GM23338 (cell line): ENCODE results near the gene MAGEA2. TPM values are rescaled to one million over a fixed set of nuclear protein-coding genes. Genes with fewer than 3 reads are reported as not detected.
"Not testable (repeated sequence)": the region's sequence is repeated elsewhere in the genome, so short reads cannot be mapped to it uniquely, and the experiment has no call there.

Experiments used
- ATAC-seq: fragments of 200-7000 bp; cut with Tn5 transposase; 3 replicates; pipeline ENCODE4 v1.9.1; 2020
- DNase-seq: peaks from one replicate; pipeline ENCODE4 v3.0.0-alpha.2; 2015; ENCODE audit warnings: low spot score
- H2AFZ ChIP-seq: fragments of 200-600 bp; sonication (generic); 2 replicates; pipeline ENCODE4 v1.8.0; 2016; ENCODE audit warnings: antibody characterized with exemption, mild to moderate bottlenecking, moderate library complexity
- H3F3A ChIP-seq: fragments of 200-600 bp; sonication (generic); replicated peaks from 2 replicates; pipeline ENCODE4 v1.8.0; 2017; ENCODE audit warnings: antibody characterized with exemption, mixed run types, low read depth
- H3K27ac ChIP-seq: fragments of 200-600 bp; sonication (generic); 2 replicates; pipeline ENCODE4 v1.6.1; 2016; ENCODE audit warnings: low read depth
- H3K27me3 ChIP-seq: fragments of 200-600 bp; sonication (generic); 2 replicates; pipeline ENCODE4 v1.8.0; 2016; ENCODE audit warnings: mild to moderate bottlenecking, mixed run types, moderate library complexity; ENCODE audit not compliant: insufficient read depth
- H3K36me3 ChIP-seq: fragments of 200-600 bp; sonication (generic); 2 replicates; pipeline ENCODE4 v1.8.0; 2016; ENCODE audit warnings: mild to moderate bottlenecking; ENCODE audit not compliant: insufficient read depth
- H3K4me1 ChIP-seq: fragments of 200-600 bp; sonication (generic); 2 replicates; pipeline ENCODE4 v1.8.0; 2016; ENCODE audit warnings: mild to moderate bottlenecking, moderate library complexity; ENCODE audit not compliant: insufficient read depth
- H3K4me2 ChIP-seq: fragments of 200-600 bp; sonication (generic); 2 replicates; pipeline ENCODE4 v1.7.1; 2017; ENCODE audit warnings: mixed run types
- H3K4me3 ChIP-seq: fragments of 200-600 bp; sonication (generic); 2 replicates; pipeline ENCODE4 v1.6.1; 2016; ENCODE audit warnings: mixed run types
- H3K79me2 ChIP-seq: fragments of 200-600 bp; sonication (generic); replicated peaks from 2 replicates; pipeline ENCODE4 v1.8.0; 2017; ENCODE audit warnings: mild to moderate bottlenecking; ENCODE audit not compliant: insufficient read depth
- H3K9me2 ChIP-seq: fragments of 200-600 bp; sonication (generic); 2 replicates; pipeline ENCODE4 v1.8.0; 2017; ENCODE audit not compliant: insufficient read depth
- H4K20me1 ChIP-seq: fragments of 200-600 bp; sonication (generic); replicated peaks from 2 replicates; pipeline ENCODE4 v1.8.0; 2017; ENCODE audit warnings: mild to moderate bottlenecking; ENCODE audit not compliant: insufficient read depth
- H3K27ac Mint-ChIP-seq: 2 replicates; pipeline ENCODE4 v1.8.0; 2020; ENCODE audit warnings: inconsistent platforms, mild to moderate bottlenecking, moderate library complexity, mixed read lengths
- H3K27me3 Mint-ChIP-seq: 3 replicates; pipeline ENCODE4 v1.8.0; 2022; ENCODE audit warnings: low read depth, mild to moderate bottlenecking, moderate library complexity, mixed read lengths, inconsistent platforms; ENCODE audit not compliant: insufficient read depth, poor library complexity
- H3K36me3 Mint-ChIP-seq: 3 replicates; pipeline ENCODE4 v1.8.0; 2021; ENCODE audit warnings: low read depth, mild to moderate bottlenecking, inconsistent platforms, moderate library complexity, mixed read lengths
- H3K4me1 Mint-ChIP-seq: 3 replicates; pipeline ENCODE4 v1.8.0; 2020; ENCODE audit warnings: mild to moderate bottlenecking, inconsistent platforms, mixed read lengths
- H3K4me3 Mint-ChIP-seq: 3 replicates; pipeline ENCODE4 v1.8.0; 2021; ENCODE audit warnings: moderate library complexity, mild to moderate bottlenecking, inconsistent platforms, mixed read lengths
- H3K9me3 Mint-ChIP-seq: 3 replicates; pipeline ENCODE4 v1.8.0; 2020; ENCODE audit warnings: moderate library complexity, mild to moderate bottlenecking, inconsistent platforms, mixed read lengths
- polyA plus RNA-seq: library from polyadenylated mRNA; unstranded; fragments of >200 nt; fragmentation: Nextera tagmentation; extraction: Ambion mirVana; gene quantifications from 2 replicates; pipeline ENCODE4 v1.2.1, GENCODE V29; 2016
- total RNA-seq: library from RNA; depleted of rRNA; stranded (reverse); fragments of >200 nt; shearing (Covaris generic); gene quantifications from 2 replicates; pipeline ENCODE4 v1.2.3, GENCODE V29; 2014
- TF ChIP-seq, protein P1 (sequence below): fragments of 250-450 bp; sonication (Bioruptor Pico); IDR thresholded peaks from 2 replicates; pipeline ENCODE4 v1.5.0; 2020; ENCODE audit warnings: mild to moderate bottlenecking, moderate library complexity
- TF ChIP-seq, protein P2 (sequence below): IDR thresholded peaks from 2 replicates; pipeline ENCODE4 v1.6.1; 2016; ENCODE audit warnings: antibody characterized with exemption
- TF ChIP-seq, protein P3 (sequence below), 2 experiments: fragments of 200-600 bp in 1 of 2; sonication (generic) in 1 of 2; conservative IDR thresholded peaks; 2 replicates each; pipeline versions ENCODE4 v1.5.1 to v1.6.1; 2016 to 2017; ENCODE audit warnings: antibody characterized with exemption in 2 of 2, low read depth in 2 of 2, mild to moderate bottlenecking in 2 of 2, moderate library complexity in 1 of 2
- TF ChIP-seq, protein P4 (sequence below): IDR thresholded peaks from one replicate; pipeline ENCODE4 v1.6.1; 2018; ENCODE audit warnings: antibody characterized with exemption; ENCODE audit not compliant: unreplicated experiment

MAGEA2 gene
- total and polyA plus RNA-seq, 2 experiments from 2014 or later: 1.5 to 5.5 TPM

DNA sequence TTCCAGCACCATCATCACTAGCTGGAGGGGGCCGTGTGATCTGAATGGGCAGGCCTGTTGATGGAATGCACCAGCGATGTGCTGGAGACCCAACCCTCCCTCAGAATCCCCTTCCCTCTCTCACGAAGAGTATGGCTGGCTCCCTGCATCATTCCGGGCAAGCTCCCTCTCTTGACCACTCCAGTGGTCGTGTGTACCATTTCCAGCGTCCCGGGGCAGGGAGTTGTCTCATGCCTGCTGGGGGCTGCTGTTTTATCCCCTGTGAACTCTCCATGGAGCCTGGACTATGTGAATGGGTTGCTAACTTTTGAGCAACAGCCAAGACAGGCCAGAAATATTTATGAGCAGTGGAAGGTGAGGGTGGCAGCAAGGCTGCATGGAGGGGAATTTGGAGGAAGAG lies 28.2 kb downstream of the MAGEA2 start (continued):
- TF ChIP-seq, protein P1, sequence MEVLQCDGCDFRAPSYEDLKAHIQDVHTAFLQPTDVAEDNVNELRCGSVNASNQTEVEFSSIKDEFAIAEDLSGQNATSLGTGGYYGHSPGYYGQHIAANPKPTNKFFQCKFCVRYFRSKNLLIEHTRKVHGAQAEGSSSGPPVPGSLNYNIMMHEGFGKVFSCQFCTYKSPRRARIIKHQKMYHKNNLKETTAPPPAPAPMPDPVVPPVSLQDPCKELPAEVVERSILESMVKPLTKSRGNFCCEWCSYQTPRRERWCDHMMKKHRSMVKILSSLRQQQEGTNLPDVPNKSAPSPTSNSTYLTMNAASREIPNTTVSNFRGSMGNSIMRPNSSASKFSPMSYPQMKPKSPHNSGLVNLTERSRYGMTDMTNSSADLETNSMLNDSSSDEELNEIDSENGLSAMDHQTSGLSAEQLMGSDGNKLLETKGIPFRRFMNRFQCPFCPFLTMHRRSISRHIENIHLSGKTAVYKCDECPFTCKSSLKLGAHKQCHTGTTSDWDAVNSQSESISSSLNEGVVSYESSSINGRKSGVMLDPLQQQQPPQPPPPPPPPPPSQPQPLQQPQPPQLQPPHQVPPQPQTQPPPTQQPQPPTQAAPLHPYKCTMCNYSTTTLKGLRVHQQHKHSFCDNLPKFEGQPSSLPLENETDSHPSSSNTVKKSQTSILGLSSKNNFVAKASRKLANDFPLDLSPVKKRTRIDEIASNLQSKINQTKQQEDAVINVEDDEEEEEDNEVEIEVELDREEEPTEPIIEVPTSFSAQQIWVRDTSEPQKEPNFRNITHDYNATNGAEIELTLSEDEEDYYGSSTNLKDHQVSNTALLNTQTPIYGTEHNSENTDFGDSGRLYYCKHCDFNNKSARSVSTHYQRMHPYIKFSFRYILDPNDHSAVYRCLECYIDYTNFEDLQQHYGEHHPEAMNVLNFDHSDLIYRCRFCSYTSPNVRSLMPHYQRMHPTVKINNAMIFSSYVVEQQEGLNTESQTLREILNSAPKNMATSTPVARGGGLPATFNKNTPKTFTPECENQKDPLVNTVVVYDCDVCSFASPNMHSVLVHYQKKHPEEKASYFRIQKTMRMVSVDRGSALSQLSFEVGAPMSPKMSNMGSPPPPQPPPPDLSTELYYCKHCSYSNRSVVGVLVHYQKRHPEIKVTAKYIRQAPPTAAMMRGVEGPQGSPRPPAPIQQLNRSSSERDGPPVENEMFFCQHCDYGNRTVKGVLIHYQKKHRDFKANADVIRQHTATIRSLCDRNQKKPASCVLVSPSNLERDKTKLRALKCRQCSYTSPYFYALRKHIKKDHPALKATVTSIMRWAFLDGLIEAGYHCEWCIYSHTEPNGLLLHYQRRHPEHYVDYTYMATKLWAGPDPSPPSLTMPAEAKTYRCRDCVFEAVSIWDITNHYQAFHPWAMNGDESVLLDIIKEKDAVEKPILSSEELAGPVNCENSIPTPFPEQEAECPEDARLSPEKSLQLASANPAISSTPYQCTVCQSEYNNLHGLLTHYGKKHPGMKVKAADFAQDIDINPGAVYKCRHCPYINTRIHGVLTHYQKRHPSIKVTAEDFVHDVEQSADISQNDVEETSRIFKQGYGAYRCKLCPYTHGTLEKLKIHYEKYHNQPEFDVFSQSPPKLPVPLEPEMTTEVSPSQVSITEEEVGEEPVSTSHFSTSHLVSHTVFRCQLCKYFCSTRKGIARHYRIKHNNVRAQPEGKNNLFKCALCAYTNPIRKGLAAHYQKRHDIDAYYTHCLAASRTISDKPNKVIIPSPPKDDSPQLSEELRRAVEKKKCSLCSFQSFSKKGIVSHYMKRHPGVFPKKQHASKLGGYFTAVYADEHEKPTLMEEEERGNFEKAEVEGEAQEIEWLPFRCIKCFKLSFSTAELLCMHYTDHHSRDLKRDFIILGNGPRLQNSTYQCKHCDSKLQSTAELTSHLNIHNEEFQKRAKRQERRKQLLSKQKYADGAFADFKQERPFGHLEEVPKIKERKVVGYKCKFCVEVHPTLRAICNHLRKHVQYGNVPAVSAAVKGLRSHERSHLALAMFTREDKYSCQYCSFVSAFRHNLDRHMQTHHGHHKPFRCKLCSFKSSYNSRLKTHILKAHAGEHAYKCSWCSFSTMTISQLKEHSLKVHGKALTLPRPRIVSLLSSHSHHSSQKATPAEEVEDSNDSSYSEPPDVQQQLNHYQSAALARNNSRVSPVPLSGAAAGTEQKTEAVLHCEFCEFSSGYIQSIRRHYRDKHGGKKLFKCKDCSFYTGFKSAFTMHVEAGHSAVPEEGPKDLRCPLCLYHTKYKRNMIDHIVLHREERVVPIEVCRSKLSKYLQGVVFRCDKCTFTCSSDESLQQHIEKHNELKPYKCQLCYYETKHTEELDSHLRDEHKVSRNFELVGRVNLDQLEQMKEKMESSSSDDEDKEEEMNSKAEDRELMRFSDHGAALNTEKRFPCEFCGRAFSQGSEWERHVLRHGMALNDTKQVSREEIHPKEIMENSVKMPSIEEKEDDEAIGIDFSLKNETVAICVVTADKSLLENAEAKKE (CRISPR knock-in tag): no peak
- TF ChIP-seq, protein P2, sequence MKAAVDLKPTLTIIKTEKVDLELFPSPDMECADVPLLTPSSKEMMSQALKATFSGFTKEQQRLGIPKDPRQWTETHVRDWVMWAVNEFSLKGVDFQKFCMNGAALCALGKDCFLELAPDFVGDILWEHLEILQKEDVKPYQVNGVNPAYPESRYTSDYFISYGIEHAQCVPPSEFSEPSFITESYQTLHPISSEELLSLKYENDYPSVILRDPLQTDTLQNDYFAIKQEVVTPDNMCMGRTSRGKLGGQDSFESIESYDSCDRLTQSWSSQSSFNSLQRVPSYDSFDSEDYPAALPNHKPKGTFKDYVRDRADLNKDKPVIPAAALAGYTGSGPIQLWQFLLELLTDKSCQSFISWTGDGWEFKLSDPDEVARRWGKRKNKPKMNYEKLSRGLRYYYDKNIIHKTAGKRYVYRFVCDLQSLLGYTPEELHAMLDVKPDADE: no peak
- TF ChIP-seq, protein P3, sequence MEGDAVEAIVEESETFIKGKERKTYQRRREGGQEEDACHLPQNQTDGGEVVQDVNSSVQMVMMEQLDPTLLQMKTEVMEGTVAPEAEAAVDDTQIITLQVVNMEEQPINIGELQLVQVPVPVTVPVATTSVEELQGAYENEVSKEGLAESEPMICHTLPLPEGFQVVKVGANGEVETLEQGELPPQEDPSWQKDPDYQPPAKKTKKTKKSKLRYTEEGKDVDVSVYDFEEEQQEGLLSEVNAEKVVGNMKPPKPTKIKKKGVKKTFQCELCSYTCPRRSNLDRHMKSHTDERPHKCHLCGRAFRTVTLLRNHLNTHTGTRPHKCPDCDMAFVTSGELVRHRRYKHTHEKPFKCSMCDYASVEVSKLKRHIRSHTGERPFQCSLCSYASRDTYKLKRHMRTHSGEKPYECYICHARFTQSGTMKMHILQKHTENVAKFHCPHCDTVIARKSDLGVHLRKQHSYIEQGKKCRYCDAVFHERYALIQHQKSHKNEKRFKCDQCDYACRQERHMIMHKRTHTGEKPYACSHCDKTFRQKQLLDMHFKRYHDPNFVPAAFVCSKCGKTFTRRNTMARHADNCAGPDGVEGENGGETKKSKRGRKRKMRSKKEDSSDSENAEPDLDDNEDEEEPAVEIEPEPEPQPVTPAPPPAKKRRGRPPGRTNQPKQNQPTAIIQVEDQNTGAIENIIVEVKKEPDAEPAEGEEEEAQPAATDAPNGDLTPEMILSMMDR (conservative IDR thresholded peaks at IDR 0.05; ENCODE audit: low read depth in 2 of 2): no peak
- TF ChIP-seq, protein P4, sequence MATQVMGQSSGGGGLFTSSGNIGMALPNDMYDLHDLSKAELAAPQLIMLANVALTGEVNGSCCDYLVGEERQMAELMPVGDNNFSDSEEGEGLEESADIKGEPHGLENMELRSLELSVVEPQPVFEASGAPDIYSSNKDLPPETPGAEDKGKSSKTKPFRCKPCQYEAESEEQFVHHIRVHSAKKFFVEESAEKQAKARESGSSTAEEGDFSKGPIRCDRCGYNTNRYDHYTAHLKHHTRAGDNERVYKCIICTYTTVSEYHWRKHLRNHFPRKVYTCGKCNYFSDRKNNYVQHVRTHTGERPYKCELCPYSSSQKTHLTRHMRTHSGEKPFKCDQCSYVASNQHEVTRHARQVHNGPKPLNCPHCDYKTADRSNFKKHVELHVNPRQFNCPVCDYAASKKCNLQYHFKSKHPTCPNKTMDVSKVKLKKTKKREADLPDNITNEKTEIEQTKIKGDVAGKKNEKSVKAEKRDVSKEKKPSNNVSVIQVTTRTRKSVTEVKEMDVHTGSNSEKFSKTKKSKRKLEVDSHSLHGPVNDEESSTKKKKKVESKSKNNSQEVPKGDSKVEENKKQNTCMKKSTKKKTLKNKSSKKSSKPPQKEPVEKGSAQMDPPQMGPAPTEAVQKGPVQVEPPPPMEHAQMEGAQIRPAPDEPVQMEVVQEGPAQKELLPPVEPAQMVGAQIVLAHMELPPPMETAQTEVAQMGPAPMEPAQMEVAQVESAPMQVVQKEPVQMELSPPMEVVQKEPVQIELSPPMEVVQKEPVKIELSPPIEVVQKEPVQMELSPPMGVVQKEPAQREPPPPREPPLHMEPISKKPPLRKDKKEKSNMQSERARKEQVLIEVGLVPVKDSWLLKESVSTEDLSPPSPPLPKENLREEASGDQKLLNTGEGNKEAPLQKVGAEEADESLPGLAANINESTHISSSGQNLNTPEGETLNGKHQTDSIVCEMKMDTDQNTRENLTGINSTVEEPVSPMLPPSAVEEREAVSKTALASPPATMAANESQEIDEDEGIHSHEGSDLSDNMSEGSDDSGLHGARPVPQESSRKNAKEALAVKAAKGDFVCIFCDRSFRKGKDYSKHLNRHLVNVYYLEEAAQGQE: no peak

DNA sequence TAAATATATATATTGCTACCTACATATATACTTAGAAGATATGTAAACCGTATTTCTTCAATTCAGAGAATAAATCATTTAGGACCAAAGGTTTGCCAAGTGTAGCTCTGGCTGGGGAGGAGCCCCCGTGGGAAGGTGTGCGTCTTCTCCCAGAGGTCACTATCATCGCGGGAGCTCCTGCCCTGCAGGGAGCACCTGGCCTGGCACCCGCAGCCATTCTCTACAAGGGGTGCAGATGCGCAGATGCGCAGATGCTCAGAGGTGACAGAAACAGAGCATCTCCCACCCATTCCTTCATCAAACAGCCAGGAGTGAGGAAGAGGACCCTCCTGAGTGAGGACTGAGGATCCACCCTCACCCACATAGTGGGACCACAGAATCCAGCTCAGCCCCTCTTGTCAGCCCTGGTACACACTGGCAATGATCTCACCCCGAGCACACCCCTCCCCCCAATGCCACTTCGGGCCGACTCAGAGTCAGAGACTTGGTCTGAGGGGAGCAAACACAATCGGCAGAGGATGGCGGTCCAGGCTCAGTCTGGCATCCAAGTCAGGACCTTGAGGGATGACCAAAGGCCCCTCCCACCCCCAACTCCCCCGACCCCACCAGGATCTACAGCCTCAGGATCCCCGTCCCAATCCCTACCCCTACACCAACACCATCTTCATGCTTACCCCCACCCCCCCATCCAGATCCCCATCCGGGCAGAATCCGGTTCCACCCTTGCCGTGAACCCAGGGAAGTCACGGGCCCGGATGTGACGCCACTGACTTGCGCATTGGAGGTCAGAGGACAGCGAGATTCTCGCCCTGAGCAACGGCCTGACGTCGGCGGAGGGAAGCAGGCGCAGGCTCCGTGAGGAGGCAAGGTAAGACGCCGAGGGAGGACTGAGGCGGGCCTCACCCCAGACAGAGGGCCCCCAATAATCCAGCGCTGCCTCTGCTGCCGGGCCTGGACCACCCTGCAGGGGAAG lies 39.5 kb downstream of the MAGEA2 start, which contains the start of gene MAGEA2B:
Gene MAGEA2B (plus strand): TSS at position 814 of the 973 bp plus-strand sequence. CDS start 2,479 bp downstream, outside the sequence.
- H3K27me3 Mint-ChIP-seq, H3K79me2 ChIP-seq, H3K27me3 ChIP-seq, H3F3A ChIP-seq, H3K4me2 ChIP-seq, ATAC-seq, H3K9me2 ChIP-seq, H3K36me3 ChIP-seq, H3K4me1 Mint-ChIP-seq, H3K36me3 Mint-ChIP-seq, H2AFZ ChIP-seq, H3K4me1 ChIP-seq, H3K27ac ChIP-seq, H3K4me3 ChIP-seq, DNase-seq, H3K9me3 Mint-ChIP-seq, H4K20me1 ChIP-seq, H3K4me3 Mint-ChIP-seq, H3K27ac Mint-ChIP-seq: not testable (repeated sequence)

DNA sequence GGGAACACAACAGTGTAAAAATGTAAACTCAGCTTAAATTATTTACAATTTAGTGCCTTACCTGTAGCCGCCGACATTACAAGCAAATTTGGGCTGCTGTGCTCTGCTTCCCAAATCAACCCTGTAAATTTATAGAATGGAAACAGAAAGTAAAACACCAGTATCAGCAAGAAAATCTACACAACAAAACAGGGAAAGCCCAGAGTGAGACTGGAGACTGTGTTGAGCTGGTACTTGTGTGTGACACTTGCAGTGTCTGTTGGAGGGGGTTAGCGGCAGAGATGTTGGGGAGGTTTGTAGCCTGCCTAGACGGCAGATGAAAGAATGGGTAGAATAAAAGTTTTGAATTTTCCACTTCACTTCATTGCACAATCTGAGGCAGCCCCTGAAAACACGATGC lies 40.4 kb downstream of the MAGEA2 start:
- not testable (repeated sequence) for H3K9me3 Mint-ChIP-seq, H3K27me3 ChIP-seq, H3K27ac Mint-ChIP-seq, H3K36me3 Mint-ChIP-seq, H3F3A ChIP-seq, H3K79me2 ChIP-seq, H3K4me3 Mint-ChIP-seq, H3K4me2 ChIP-seq, H3K36me3 ChIP-seq, H3K27me3 Mint-ChIP-seq, H3K4me1 ChIP-seq, DNase-seq, ATAC-seq, H3K27ac ChIP-seq, H2AFZ ChIP-seq, H4K20me1 ChIP-seq, H3K9me2 ChIP-seq, H3K4me1 Mint-ChIP-seq, H3K4me3 ChIP-seq
